Stimulated activated CD8-positive, alpha-beta memory T cell treated with anti-CD3 and anti-CD28 coated beads, Interleukin-4, amount 100 ng/mL, for 4 hours (primary cell): ENCODE data around the gene YPEL2.

Experiments used
- DNase-seq, 2 donors: peaks; one replicate each; pipeline ENCODE4 v3.0.0-alpha.2; 2020; ENCODE audit warnings: low read depth in 2 of 2, low spot score in 1 of 2

YPEL2 gene

GRCh38 chr17:59330053-59330942 is 1.2 kb upstream of the YPEL2 start:
- no peak for DNase-seq

GRCh38 chr17:59331929-59332748 is 684 bp downstream of the YPEL2 start:
- DNase-seq, result no peak

GRCh38 chr17:59332749-59333377 is 1.4 kb downstream of the YPEL2 start:
- no peak for DNase-seq

GRCh38 chr17:59333836-59334235 is 2.4 kb downstream of the YPEL2 start:
- no peak for DNase-seq

GRCh38 chr17:59335685-59336084 is 4.2 kb downstream of the YPEL2 start:
- DNase-seq, result no peak

- no peak for DNase-seq
Observed at GRCh38 chr17:59337741-59338299, 6.4 kb downstream of the YPEL2 start.

GRCh38 chr17:59338498-59338897 is 7.0 kb downstream of the YPEL2 start:
- DNase-seq, result no peak

- DNase-seq, result no peak
Observed at GRCh38 chr17:59341922-59342321, 10.5 kb downstream of the YPEL2 start.

GRCh38 chr17:59342681-59343131 is 11.3 kb downstream of the YPEL2 start:
- DNase-seq, result no peak

GRCh38 chr17:59345476-59345875 is 14.0 kb downstream of the YPEL2 start:
- no peak for DNase-seq

GRCh38 chr17:59346341-59346740 is 14.9 kb downstream of the YPEL2 start:
- DNase-seq, result no peak

- DNase-seq, result no peak
Observed at GRCh38 chr17:59346876-59347407, 15.5 kb downstream of the YPEL2 start.

- no peak for DNase-seq
Observed at GRCh38 chr17:59347975-59348391, 16.5 kb downstream of the YPEL2 start.

- no peak for DNase-seq
Observed at GRCh38 chr17:59349178-59349577, 17.7 kb downstream of the YPEL2 start.

- DNase-seq, result no peak
Observed at GRCh38 chr17:59353106-59353854, 21.8 kb downstream of the YPEL2 start.

GRCh38 chr17:59353936-59354755 is 22.7 kb downstream of the YPEL2 start:
- DNase-seq, result no peak

- no peak for DNase-seq
Observed at GRCh38 chr17:59355030-59355701, 23.7 kb downstream of the YPEL2 start.

GRCh38 chr17:59355702-59356325 is 24.4 kb downstream of the YPEL2 start:
- no peak for DNase-seq
